Tibial nerve (tissue), 4 donors: Measurements from ENCODE around the gene MACROH2A2. TPM values are rescaled to one million over a fixed set of nuclear protein-coding genes. Genes with fewer than 3 reads are reported as not detected.

Source experiments
- DNase-seq, 2 donors: peaks; one replicate each; pipeline ENCODE4 v3.0.0-alpha.2; 2019; ENCODE audit warnings: low spot score in 2 of 2
- H3K27ac ChIP-seq, 4 donors: fragments of 200-600 bp; sonication (generic) in 3 of 4; one replicate each; pipeline ENCODE4 v1.5.1; 2017 to 2019; ENCODE audit warnings: mild to moderate bottlenecking in 1 of 4
- H3K27me3 ChIP-seq, 2 donors: fragments of 200-600 bp; sonication (generic) in 1 of 2; one replicate each; pipeline versions ENCODE4 v1.5.1 to v1.6.0; 2017 to 2019
- H3K36me3 ChIP-seq, 3 donors: fragments of 200-600 bp; sonication (generic); one replicate each; pipeline ENCODE4 v1.5.1; 2018 to 2019
- H3K4me1 ChIP-seq, 4 donors: fragments of 200-600 bp; sonication (generic) in 3 of 4; one replicate each; pipeline ENCODE4 v1.5.1; 2017 to 2019
- H3K4me3 ChIP-seq, 4 donors: fragments of 200-600 bp; sonication (generic) in 3 of 4; one replicate each; pipeline ENCODE4 v1.5.1; 2017 to 2019; ENCODE audit warnings: mild to moderate bottlenecking in 1 of 4, moderate library complexity in 1 of 4
- H3K9me3 ChIP-seq, 4 donors: fragments of 200-600 bp; sonication (generic) in 3 of 4; one replicate each; pipeline ENCODE4 v1.5.1; 2017 to 2019
- CTCF ChIP-seq, 5 experiments: fragments of 200-600 bp in 3 of 5; fragments of 450-650 bp in 2 of 5; sonication (generic) in 3 of 5; IDR thresholded peaks; one replicate each; pipeline ENCODE4 v1.5.1; 2016 to 2019; ENCODE audit warnings: antibody characterized with exemption in 5 of 5, mild to moderate bottlenecking in 3 of 5, moderate library complexity in 2 of 5
- EP300 ChIP-seq, 2 donors: sonication (generic); formaldehyde crosslinking; IDR thresholded peaks; one replicate each; pipeline ENCODE4 v1.6.1; 2017; ENCODE audit warnings: antibody characterized with exemption in 2 of 2, mild to moderate bottlenecking in 1 of 2
- POLR2A ChIP-seq, 2 donors: fragments of 450-650 bp; IDR thresholded peaks; one replicate each; pipeline ENCODE4 v1.6.1; 2017; ENCODE audit warnings: antibody characterized with exemption in 2 of 2, mild to moderate bottlenecking in 2 of 2, moderate library complexity in 2 of 2
- WGBS, 2 donors: methylation state at CpG; one replicate each; pipeline ENCODE4 v1.1.5; 2018; 5-methylcytosine and 5-hydroxymethylcytosine counted together
- total RNA-seq, 4 donors: library from RNA; depleted of rRNA; stranded (reverse); fragments of >200 nt; gene quantifications; one replicate each; pipeline ENCODE4 v1.1.0, GENCODE V29; 2016

MACROH2A2 gene
- total RNA-seq, 4 donors from 2014 or later, result 4.6 to 11.1 (median 8.9) TPM

GRCh38 chr10:70048030-70048723 lies 4.5 kb upstream of the MACROH2A2 start:
- Histone ChIP-seq H3K4me3 (no peak overlapping the region), H3K4me1 (peaks cover 0 to 13% (median 3%) of the 10 kb centered on the region in 4 donors), H3K27ac (no peak overlapping the region), H3K36me3 (no peaks in the 10 kb centered on the region), H3K9me3 (no peaks in the 10 kb centered on the region), H3K27me3 (peaks cover 0 to 22% of the 10 kb centered on the region in 2 donors)
- TF ChIP-seq EP300 (IDR thresholded peaks at IDR 0.05), result no peak
- no peak for TF ChIP-seq POLR2A (IDR thresholded peaks at IDR 0.05)
- no peak for TF ChIP-seq CTCF (IDR thresholded peaks at IDR 0.05)
- DNase-seq, result no peak
- 74% methylated on average over 5 of the region's 5 CpGs for WGBS, 2 donors

GRCh38 chr10:70051848-70052247 lies 798 bp upstream of the MACROH2A2 start:
- WGBS, 2 donors, result 40 to 52% methylated on average over 6 of the region's 6 CpGs
- Histone ChIP-seq H3K27ac (no peak overlapping the region), H3K27me3 (peaks cover 0 to 36% of the 10 kb centered on the region in 2 donors), H3K4me1 (peaks cover 0 to 22% (median 3%) of the 10 kb centered on the region in 4 donors), H3K36me3 (no peaks in the 10 kb centered on the region), H3K9me3 (no peaks in the 10 kb centered on the region), H3K4me3 (peak overlapping the region in 1 of 4 donors; percentile 79)
- TF ChIP-seq POLR2A (IDR thresholded peaks at IDR 0.05), result no peak
- no peak for TF ChIP-seq CTCF (IDR thresholded peaks at IDR 0.05)
- TF ChIP-seq EP300 (IDR thresholded peaks at IDR 0.05), result no peak
- DNase-seq, result no peak

GRCh38 chr10:70053218-70053840 lies 683 bp downstream of the MACROH2A2 start:
- Histone ChIP-seq H3K4me1 (peaks cover 0 to 22% (median 3%) of the 10 kb centered on the region in 4 donors), H3K4me3 (peak overlapping the region; percentile 34 to 79 (median 50)), H3K27me3 (peaks cover 0 to 36% of the 10 kb centered on the region in 2 donors), H3K9me3 (no peaks in the 10 kb centered on the region), H3K27ac (peak overlapping the region in 2 of 4 donors; percentile 31 to 57), H3K36me3 (no peaks in the 10 kb centered on the region)
- no peak for TF ChIP-seq EP300 (IDR thresholded peaks at IDR 0.05)
- no peak for TF ChIP-seq CTCF (IDR thresholded peaks at IDR 0.05)
- no peak for TF ChIP-seq POLR2A (IDR thresholded peaks at IDR 0.05)
- no peak for DNase-seq
- WGBS, 2 donors, result 0 to 2% methylated on average over 42 to 66 of the region's 78 CpGs

- no peaks in the 10 kb centered on the region for H3K36me3 ChIP-seq
- H3K27ac ChIP-seq, result peak overlapping the region in 1 of 4 donors; percentile 31
- H3K27me3 ChIP-seq, result peaks cover 0 to 36% of the 10 kb centered on the region in 2 donors
- H3K4me1 ChIP-seq, result peaks cover 0 to 22% (median 3%) of the 10 kb centered on the region in 4 donors
- TF ChIP-seq EP300 (IDR thresholded peaks at IDR 0.05), result no peak
- no peak for TF ChIP-seq POLR2A (IDR thresholded peaks at IDR 0.05)
- no peak for TF ChIP-seq CTCF (IDR thresholded peaks at IDR 0.05)
- no peak for DNase-seq
- peak overlapping the region; percentile 24 to 79 (median 50) for H3K4me3 ChIP-seq
- WGBS, 2 donors, result 8 to 12% methylated on average over 33 of the region's 33 CpGs
- no peaks in the 10 kb centered on the region for H3K9me3 ChIP-seq
These were observed 1.2 kb downstream of the MACROH2A2 start for GRCh38 chr10:70053841-70054288.

GRCh38 chr10:70054902-70055301 lies 2.3 kb downstream of the MACROH2A2 start:
- no peaks in the 10 kb centered on the region for H3K9me3 ChIP-seq
- no peak for TF ChIP-seq CTCF (IDR thresholded peaks at IDR 0.05)
- no peak for TF ChIP-seq POLR2A (IDR thresholded peaks at IDR 0.05)
- no peak for TF ChIP-seq EP300 (IDR thresholded peaks at IDR 0.05)
- H3K27me3 ChIP-seq, result peaks cover 0 to 36% of the 10 kb centered on the region in 2 donors
- WGBS, 2 donors, result 71 to 81% methylated on average over 4 of the region's 4 CpGs
- H3K4me1 ChIP-seq, result peaks cover 0 to 22% (median 3%) of the 10 kb centered on the region in 4 donors
- no peak overlapping the region for H3K4me3 ChIP-seq
- H3K36me3 ChIP-seq, result no peaks in the 10 kb centered on the region
- H3K27ac ChIP-seq, result no peak overlapping the region
- DNase-seq, result no peak
